ENCODE measurements around the gene VPS26A.
A peak's percentile ranks its signal among the peaks of the same experiment; 100 is the strongest.

Gene VPS26A

GRCh38 chr10:69217119-69217754, 93.3 kb downstream of the VPS26A start (continued):
- TF ChIP-seq ZNF280C (tag by site-specific recombination; IDR thresholded peaks at IDR 0.05) (no peak), ZNF514 (tag by site-specific recombination; IDR thresholded peaks at IDR 0.05) (no peak), ZNF548 (tag by site-specific recombination; IDR thresholded peaks at IDR 0.05) (no peak), ZNF571 (tag by site-specific recombination; IDR thresholded peaks at IDR 0.05) (no peak), TSHZ1 (tag by site-specific recombination; IDR thresholded peaks at IDR 0.05; ENCODE audit: borderline replicate concordance) (peak; percentile 90; the same call in 1 of the 2 replicates), ZBTB20 (tag by site-specific recombination; IDR thresholded peaks at IDR 0.05) (no peak), ZNF433 (tag by site-specific recombination; IDR thresholded peaks at IDR 0.05; ENCODE audit: low read depth) (no peak), PRDM1 (tag by site-specific recombination; IDR thresholded peaks at IDR 0.05) (0 out of 2 replicates have a peak, but pooled peaks have one; percentile 42), SETDB1 (IDR thresholded peaks at IDR 0.05; ENCODE audit: insufficient read length, low read length) (no peak), KLF10 (tag by site-specific recombination; IDR thresholded peaks at IDR 0.05) (peak; percentile 77), ZBTB48 (tag by site-specific recombination; IDR thresholded peaks at IDR 0.05) (no peak), ZNF37A (tag by site-specific recombination; IDR thresholded peaks at IDR 0.05) (no peak), ZNF513 (tag by site-specific recombination; IDR thresholded peaks at IDR 0.05) (no peak), ZBTB26 (tag by site-specific recombination; optimal IDR thresholded peaks at IDR 0.05) (no peak), ZNF184 (tag by site-specific recombination; IDR thresholded peaks at IDR 0.05) (peak; percentile 76; the same call in 1 of the 2 replicates), ZNF473 (tag by site-specific recombination; IDR thresholded peaks at IDR 0.05) (no peak), ZNF211 (tag by site-specific recombination; IDR thresholded peaks at IDR 0.05; ENCODE audit: low read depth) (no peak), ZFP3 (tag by site-specific recombination; IDR thresholded peaks at IDR 0.05; ENCODE audit: low read depth) (no peak), ZIC2 (tag by site-specific recombination; IDR thresholded peaks at IDR 0.05) (no peak), ZNF600 (tag by site-specific recombination; IDR thresholded peaks at IDR 0.05) (peak; percentile 64; the same call in 1 of the 2 replicates), ZNF510 (tag by site-specific recombination; IDR thresholded peaks at IDR 0.05; ENCODE audit: insufficient replicate concordance) (no peak), ZNF621 (tag by site-specific recombination; IDR thresholded peaks at IDR 0.05) (no peak), ZFP41 (tag by site-specific recombination; IDR thresholded peaks at IDR 0.05; ENCODE audit: borderline replicate concordance) (no peak), ZNF596 (tag by site-specific recombination; IDR thresholded peaks at IDR 0.05) (no peak), ZNF391 (tag by site-specific recombination; IDR thresholded peaks at IDR 0.05; ENCODE audit: borderline replicate concordance, low read depth) (no peak), ZNF555 (tag by site-specific recombination; conservative IDR thresholded peaks at IDR 0.05) (no peak), ZNF214 (tag by site-specific recombination; IDR thresholded peaks at IDR 0.05; ENCODE audit: borderline replicate concordance) (no peak)
